C4-2B (cell line): ENCODE results near the gene CAD.

ENCODE experiments used
- CTCF ChIP-seq: fragments of 450-650 bp; conservative IDR thresholded peaks from 2 replicates; pipeline ENCODE4 v1.5.1; 2017; ENCODE audit warnings: mild to moderate bottlenecking
- ZFX ChIP-seq: fragments of 450-650 bp; IDR thresholded peaks from 2 replicates; pipeline ENCODE4 v1.6.1; 2017

GRCh38 chr2:27236626-27237025 lies 19.5 kb downstream of the CAD start:
- TF ChIP-seq CTCF, result no peak
- TF ChIP-seq ZFX, result no peak
